CD4-positive, alpha-beta T cell treated with Interleukin-6 for 4 hours (primary cell): ENCODE results near the gene GALNT10.
A peak's percentile ranks its signal among the peaks of the same experiment; 100 is the strongest.
"Not testable (repeated sequence)": the region's sequence is repeated elsewhere in the genome, so short reads cannot be mapped to it uniquely, and the experiment has no call there.

ENCODE experiments used
- DNase-seq: peaks from one replicate; pipeline ENCODE4 v3.0.0-alpha.2; 2020; ENCODE audit warnings: mixed read lengths

GALNT10 gene, protein sequence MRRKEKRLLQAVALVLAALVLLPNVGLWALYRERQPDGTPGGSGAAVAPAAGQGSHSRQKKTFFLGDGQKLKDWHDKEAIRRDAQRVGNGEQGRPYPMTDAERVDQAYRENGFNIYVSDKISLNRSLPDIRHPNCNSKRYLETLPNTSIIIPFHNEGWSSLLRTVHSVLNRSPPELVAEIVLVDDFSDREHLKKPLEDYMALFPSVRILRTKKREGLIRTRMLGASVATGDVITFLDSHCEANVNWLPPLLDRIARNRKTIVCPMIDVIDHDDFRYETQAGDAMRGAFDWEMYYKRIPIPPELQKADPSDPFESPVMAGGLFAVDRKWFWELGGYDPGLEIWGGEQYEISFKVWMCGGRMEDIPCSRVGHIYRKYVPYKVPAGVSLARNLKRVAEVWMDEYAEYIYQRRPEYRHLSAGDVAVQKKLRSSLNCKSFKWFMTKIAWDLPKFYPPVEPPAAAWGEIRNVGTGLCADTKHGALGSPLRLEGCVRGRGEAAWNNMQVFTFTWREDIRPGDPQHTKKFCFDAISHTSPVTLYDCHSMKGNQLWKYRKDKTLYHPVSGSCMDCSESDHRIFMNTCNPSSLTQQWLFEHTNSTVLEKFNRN

GRCh38 chr5:154190595-154191304, at the start of gene GALNT10:
GALNT10 (plus strand) TSS chr5:154190733; CDS start chr5:154190867, 134 bp downstream.
- peak; percentile 75 for DNase-seq

- no peak for DNase-seq
These were observed 48.8 kb upstream of the GALNT10 start for GRCh38 chr5:154141745-154142221.

DNA sequence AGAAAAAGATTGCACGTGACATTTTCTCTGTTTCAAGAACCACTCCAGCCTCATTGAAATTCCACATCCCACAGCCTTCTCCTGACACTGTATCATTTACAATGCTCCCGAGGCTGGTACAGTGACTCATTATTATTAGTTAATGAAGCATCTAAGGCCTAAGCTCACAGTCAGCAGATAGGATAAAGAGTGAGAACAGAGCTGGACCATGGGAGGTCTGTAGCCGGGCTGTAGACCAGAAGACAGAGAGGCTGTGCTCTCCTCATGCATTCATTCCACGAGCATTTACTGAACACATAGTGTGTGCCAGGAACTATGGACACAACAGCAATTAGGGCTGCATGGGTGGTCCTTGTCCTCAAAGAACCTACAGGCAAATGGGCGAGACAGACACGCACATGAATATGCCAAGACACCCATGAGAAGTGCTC, 47.3 kb upstream of the GALNT10 start:
- DNase-seq: no peak

GRCh38 chr5:154145268-154145667, 45.3 kb upstream of the GALNT10 start:
- no peak for DNase-seq

DNA sequence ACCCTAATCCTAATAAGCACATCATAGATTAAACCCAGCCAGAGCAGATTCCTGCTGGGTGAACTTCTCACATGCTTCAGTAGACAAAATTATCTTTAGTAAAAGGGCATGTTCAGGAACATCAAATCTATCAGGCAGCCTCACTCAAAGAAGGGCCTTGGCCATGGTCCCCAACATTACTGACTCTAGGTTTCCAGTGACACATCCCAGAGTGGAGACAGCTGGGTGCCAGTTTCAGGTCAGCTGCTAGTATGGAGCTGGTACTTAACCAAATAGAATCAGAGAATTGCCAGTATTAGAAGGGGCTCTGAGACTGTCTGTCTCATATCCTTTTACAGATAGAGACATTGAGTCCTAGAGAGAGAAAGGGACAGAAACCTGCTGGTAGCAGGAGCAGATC, 44.1 kb upstream of the GALNT10 start:
- DNase-seq: no peak

DNA sequence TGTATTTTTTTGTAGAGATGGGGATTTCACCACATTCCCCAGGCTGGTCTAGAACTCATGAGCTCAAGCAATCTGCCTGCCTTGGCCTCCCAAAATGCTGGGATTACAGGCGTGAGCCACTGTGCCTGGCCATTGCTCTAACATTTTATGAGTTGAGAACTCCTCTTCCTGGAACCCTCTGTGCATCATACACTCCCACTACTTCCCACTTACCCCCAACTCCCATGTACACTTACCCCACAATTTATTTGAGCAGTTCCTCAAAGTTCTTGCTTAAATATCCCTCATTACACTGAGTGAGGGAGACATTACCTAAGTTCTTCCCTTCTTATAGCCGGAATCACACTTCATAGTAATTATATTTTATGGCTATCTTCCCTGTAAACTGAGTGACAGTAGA, 42.9 kb upstream of the GALNT10 start:
- no peak for DNase-seq

- DNase-seq: not testable (repeated sequence)
These were observed 40.1 kb upstream of the GALNT10 start for GRCh38 chr5:154150471-154150870.

DNA sequence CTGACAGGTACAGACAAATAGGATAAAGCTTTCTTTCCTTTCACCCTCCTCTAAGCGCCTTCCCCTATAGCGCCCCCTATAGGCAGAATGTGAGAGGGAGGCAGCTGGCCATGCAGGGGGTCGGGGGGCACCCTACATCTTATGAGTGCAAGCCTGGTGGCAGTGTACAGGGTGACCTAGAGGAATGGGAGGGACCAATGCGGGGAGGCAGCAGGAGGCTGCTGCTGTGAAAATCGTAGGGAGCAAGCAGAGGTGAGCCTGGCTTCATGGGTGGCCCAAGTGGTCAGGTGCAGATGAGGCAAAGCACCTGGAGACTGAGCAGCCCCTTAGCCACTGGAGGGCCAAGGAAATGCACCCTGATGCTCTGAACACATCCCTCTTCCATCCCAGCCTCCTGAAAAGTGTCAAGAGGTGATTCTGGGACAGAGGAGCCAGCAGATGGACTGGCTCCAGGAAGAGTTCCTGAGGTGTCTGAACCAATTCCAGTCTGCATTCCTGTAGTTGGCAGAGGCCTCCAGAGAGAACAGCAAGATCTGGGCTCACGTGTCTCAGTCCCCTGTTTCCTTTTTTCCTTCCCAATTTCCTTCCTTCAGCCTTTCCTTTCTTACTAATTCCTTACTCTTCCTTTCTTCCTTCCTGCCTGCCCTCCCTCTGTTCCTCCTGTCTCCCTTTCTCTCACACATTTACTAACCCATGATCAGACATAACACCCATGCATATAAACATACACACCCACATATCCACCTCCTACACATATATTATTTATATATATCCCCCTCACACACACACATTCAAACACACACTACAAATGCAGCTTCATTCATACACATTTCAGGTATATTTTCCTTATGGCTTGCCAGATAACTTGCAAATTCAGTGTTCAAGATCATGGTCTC, 32.8 kb upstream of the GALNT10 start:
- DNase-seq: no peak

DNA sequence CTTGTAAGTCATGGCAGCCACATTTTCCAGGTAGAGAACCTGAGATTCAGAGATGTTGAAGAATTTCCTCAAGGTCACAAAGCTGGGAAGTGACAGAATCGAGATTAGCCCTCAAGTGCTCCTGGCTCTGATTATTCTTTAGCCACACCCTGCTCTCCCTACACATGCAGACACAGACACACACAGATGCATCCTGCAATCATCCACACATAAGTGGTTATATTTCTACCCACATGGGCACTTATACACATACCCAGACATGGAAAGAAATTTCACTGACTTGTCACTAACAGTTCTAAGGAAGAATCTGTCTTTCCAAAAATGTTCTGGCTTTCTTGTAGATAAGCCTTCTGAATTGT, 32.2 kb upstream of the GALNT10 start:
- DNase-seq: no peak

GRCh38 chr5:154159343-154159742, 31.2 kb upstream of the GALNT10 start:
- DNase-seq: no peak

DNA sequence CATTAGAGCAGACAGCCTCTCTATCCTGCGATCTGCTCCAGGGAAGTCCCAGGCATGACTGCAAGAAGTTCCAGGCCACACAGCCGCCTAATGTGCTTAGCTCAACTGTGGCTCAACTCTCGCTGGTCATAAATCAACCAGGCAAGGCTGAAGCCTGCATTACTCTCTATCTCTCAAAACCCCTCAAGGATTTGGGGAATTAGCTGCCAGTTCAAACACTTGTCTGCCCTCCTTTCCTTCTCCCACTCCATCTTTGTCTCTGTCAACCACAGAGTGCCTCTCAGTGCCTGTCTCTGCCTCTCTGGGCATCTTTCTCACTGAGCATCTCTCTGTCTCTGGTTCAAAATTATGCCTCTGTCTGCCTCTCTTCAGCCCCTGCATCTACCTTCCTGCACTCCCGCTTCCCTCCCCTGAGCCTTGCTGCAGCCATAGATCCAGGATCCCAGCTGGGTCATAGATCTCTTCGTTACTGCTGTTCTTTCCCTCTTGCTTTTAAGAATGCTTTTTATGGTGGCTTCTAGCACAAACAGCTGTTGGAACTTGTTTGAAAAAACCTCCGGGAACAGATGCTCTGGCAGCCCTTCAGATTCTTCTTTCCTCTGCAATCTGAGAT, 27.9 kb upstream of the GALNT10 start:
- no peak for DNase-seq

DNA sequence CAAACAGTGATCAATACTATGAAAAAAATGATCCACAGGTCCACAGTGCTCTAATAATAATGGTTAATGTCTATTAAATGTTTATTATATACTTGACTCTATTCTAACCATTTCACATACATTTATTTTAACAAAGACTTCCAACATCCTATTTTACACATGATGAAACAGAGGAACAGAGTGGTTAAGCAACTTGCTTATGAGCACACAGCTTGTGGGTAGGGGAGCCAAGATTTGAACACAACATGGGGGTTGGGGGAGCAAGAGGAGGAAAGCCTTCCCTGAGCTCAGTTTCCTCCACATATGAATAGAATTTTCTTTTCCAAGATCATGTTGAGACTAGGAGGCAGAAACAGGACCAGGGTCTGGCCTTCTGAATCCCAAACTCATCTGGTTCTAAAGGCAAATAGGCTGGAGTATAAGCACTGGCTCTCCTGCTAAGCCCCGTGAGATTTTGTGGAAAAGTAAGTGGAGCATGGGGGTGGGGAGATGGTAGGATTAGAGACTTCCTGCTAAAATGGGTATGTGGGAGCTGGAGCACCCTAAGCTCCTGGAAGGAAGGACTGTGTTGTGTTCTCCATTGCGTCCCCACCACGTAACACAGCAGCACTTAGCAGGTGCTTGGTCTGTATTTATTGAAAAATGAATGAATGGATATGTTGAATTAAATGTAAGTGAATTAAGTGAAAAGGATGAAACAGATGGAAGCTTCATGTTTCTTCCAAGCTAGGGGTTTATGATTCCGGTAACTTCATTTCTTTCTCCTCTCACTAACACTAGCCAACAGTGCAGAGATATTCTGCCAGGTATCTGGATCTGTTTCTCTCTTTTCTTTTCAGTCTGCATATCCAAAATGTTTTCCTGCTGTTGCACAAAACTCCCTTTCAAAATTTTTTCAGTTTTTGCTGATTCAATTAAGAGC, 26.9 kb upstream of the GALNT10 start:
- no peak for DNase-seq

GRCh38 chr5:154164249-154164581, 26.3 kb upstream of the GALNT10 start:
- DNase-seq: no peak

DNA sequence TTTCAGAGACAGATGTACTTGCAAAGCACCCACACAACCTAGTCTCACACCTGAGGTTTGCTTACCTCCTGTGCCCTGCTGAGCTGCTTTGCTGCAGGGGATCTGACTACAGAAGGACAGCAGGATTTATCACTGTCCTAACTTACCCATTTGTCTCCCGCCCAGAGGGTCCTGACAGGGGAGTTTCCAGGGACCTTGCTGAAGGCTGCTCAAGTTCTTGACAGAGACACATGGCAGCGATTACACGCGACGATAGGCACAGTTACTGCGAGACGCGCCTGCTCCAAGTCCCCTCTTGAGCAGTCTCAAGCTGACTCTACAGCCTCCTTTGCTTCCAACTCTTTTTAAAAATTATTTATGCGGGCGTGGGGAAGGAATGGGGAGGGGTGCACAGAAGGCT, 24.6 kb upstream of the GALNT10 start:
- DNase-seq: no peak

GRCh38 chr5:154166901-154167791, 23.4 kb upstream of the GALNT10 start:
- no peak for DNase-seq

- DNase-seq: no peak
These were observed 22.1 kb upstream of the GALNT10 start for GRCh38 chr5:154168395-154168794.

DNA sequence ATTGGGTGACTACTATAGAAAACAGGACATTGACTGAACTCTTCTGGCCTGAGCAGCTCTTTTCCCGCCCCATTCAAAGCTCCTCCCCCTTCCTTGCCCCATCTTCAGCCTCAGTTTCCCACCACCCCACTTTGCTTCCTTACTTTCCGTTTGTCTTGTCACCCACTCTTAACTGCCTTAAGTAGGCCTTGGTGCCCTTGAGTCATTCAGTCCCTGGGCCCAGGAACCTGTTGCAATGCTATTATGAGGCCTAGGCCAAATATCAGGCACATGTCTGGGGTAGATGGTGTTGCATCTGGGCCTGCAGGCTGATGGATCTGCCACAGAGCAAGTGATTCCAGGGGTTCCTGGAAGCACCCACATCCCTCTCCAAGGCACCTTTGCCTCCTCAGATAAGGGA, 17.7 kb upstream of the GALNT10 start:
- no peak for DNase-seq

- no peak for DNase-seq
These were observed 16.4 kb upstream of the GALNT10 start for GRCh38 chr5:154174091-154174490.

DNA sequence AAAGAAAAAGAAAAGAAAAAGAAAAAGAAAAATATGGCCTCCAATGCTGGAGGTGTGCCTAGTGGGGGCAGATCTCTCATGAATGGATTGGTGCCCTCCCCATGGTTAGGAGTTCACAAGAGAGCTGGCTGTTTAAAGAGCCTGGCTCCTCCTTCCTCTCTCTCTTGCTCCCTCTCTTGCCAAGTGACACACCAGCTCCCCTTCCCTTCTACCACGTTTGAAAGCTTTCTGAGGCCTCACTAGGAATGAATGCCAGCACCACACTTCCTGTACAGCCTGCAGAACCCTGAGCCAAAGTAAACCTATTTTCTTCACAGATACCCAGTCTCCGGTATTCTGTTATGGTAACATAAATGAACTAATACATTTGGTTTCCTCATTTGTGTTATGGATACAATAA, 14.4 kb upstream of the GALNT10 start:
- no peak for DNase-seq

DNA sequence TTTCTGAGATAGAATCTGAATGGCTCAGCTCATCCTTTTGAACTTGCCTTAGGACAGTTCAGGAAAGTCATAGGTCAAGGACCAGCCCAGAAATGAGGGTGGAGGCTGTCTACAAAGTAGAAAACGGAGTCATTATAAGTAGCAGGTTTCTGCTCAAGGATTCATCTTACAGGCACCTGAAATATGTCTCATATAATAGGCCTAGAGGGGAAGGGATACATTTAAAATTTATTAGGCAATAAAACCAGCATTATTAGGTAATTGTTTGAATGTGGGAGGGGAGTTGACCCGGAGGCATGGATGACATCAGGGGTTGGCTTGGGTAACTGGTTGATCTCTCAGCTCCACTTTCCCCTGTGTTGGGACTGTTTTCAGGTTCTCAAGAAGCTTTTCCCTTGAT, 11.9 kb upstream of the GALNT10 start:
- no peak for DNase-seq
